ENCODE data around the gene MAPK8.
A peak's percentile ranks its signal among the peaks of the same experiment; 100 is the strongest.

The MAPK8 gene

GRCh38 chr10:48473704-48474103 lies 167.2 kb downstream of the MAPK8 start:
- Histone ChIP-seq H4K91ac (ENCODE audit: low read depth, low read length) (no peak overlapping the region), H2BK5ac (ENCODE audit: low read depth, low read length, poor library complexity) (no peak overlapping the region), H3K4me2 (ENCODE audit: low read length) (no peak overlapping the region), H4K12ac (ENCODE audit: low read depth, low read length) (no peak overlapping the region), H3K18ac (ENCODE audit: low read length) (no peak overlapping the region), H4K8ac (ENCODE audit: low read depth, low read length) (no peak overlapping the region), H2AFZ (ENCODE audit: insufficient read depth, low read length, poor library complexity) (no peak overlapping the region), H3K79me1 (ENCODE audit: low read length) (peaks cover 2% of the 10 kb centered on the region), H3K14ac (ENCODE audit: low read length) (no peak overlapping the region), H2AK5ac (ENCODE audit: low read length) (no peak overlapping the region), H3K4ac (ENCODE audit: low read depth, low read length) (no peak overlapping the region), H3K4me1 (ENCODE audit: control insufficient read depth in 1 of 2, insufficient read depth in 2 of 2, low read length in 2 of 2) (peaks cover 9 to 13% of the 10 kb centered on the region in 2 experiments), H3K9me3 (ENCODE audit: insufficient read depth, low read depth, low read length) (no peaks in the 10 kb centered on the region), H3K27ac (ENCODE audit: low read depth, low read length) (no peak overlapping the region), H3K27me3 (ENCODE audit: insufficient read depth, low read length) (no peaks in the 10 kb centered on the region), H2BK12ac (ENCODE audit: low read length) (no peak overlapping the region), H2BK120ac (ENCODE audit: insufficient read depth, low read length, poor library complexity) (no peak overlapping the region), H3K36me3 (ENCODE audit: control insufficient read depth in 1 of 2, insufficient read depth in 2 of 2, low read length in 2 of 2) (no peaks in the 10 kb centered on the region), H3K9ac (ENCODE audit: low read length) (no peak overlapping the region), H3K4me3 (ENCODE audit: low read depth, low read length) (no peak overlapping the region), H3K79me2 (ENCODE audit: control insufficient read depth, insufficient read depth, low read length, poor library complexity) (no peaks in the 10 kb centered on the region), H3K23ac (ENCODE audit: low read length) (no peak overlapping the region)
- no CpG with 5 or more reads among the region's 5 CpGs for WGBS (ENCODE audit: extremely low coverage, insufficient coverage, insufficient read length)
- no peak for DNase-seq

DNA sequence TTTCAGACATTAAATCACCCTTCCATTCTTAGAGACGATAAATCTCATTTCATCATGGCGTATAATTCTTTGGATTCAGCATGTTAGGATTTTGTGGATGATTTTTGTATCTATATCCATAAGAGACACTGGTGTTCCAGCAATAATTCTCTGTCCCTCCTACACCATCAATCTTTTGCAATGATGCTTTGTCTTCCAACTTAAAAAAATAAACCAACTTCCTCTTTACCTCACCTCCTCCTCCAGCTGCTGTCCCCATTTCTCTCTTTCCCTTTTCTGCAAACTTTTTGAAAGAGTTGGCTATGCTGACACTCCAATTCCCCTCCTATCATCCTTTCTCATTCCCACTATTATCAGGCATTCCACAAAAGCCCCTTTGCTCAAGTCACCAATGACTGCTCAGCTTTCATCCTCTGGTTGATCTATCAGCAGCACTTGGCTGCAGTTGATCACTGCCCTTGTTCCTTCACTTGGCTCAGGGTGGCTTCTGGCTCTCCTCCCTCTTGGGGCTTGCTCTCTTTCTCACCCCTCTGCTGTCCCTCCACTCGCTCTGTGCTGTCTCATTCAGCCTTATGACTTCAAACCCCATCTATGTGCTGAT lies 168.4 kb downstream of the MAPK8 start:
- no peaks in the 10 kb centered on the region for H3K36me3 ChIP-seq (ENCODE audit: control insufficient read depth in 1 of 2, insufficient read depth in 2 of 2, low read length in 2 of 2)
- H3K4me3 ChIP-seq (ENCODE audit: low read depth, low read length): no peak overlapping the region
- no peak overlapping the region for H3K18ac ChIP-seq (ENCODE audit: low read length)
- H3K79me1 ChIP-seq (ENCODE audit: low read length): peaks cover 2% of the 10 kb centered on the region
- no peak overlapping the region for H3K4ac ChIP-seq (ENCODE audit: low read depth, low read length)
- H2AFZ ChIP-seq (ENCODE audit: insufficient read depth, low read length, poor library complexity): no peak overlapping the region
- H3K27ac ChIP-seq (ENCODE audit: low read depth, low read length): no peak overlapping the region
- H3K9me3 ChIP-seq (ENCODE audit: insufficient read depth, low read depth, low read length): no peaks in the 10 kb centered on the region
- no peak overlapping the region for H2BK120ac ChIP-seq (ENCODE audit: insufficient read depth, low read length, poor library complexity)
- H2AK5ac ChIP-seq (ENCODE audit: low read length): no peak overlapping the region
- no CpG with 5 or more reads among the region's 3 CpGs for WGBS (ENCODE audit: extremely low coverage, insufficient coverage, insufficient read length)
- no peak for DNase-seq
- no peak overlapping the region for H2BK5ac ChIP-seq (ENCODE audit: low read depth, low read length, poor library complexity)
- no peak overlapping the region for H4K12ac ChIP-seq (ENCODE audit: low read depth, low read length)
- peaks cover 9 to 10% of the 10 kb centered on the region in 2 experiments for H3K4me1 ChIP-seq (ENCODE audit: control insufficient read depth in 1 of 2, insufficient read depth in 2 of 2, low read length in 2 of 2)
- no peak overlapping the region for H3K14ac ChIP-seq (ENCODE audit: low read length)
- no peak overlapping the region for H2BK12ac ChIP-seq (ENCODE audit: low read length)
- H3K4me2 ChIP-seq (ENCODE audit: low read length): no peak overlapping the region
- H3K27me3 ChIP-seq (ENCODE audit: insufficient read depth, low read length): no peaks in the 10 kb centered on the region
- H4K8ac ChIP-seq (ENCODE audit: low read depth, low read length): no peak overlapping the region
- H3K23ac ChIP-seq (ENCODE audit: low read length): no peak overlapping the region
- no peaks in the 10 kb centered on the region for H3K79me2 ChIP-seq (ENCODE audit: control insufficient read depth, insufficient read depth, low read length, poor library complexity)
- no peak overlapping the region for H4K91ac ChIP-seq (ENCODE audit: low read depth, low read length)
- no peak overlapping the region for H3K9ac ChIP-seq (ENCODE audit: low read length)

DNA sequence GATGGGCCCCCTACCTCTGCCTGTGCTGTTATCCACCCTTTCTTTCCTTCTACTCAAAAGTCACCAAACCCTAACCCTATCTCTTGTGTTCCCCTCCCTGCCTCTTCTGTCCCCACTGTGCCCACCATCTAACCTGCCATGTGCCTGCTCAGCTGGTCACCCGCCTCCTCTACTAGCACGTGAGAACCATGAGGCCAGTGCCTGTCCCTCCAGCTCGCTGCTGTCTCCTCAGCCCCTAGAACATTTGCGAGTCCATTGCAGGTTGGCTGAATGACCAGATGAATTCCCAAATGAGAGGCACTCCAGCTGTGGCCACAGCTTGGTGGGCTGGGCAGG lies 169.4 kb downstream of the MAPK8 start:
- Histone ChIP-seq H3K27ac (ENCODE audit: low read depth, low read length) (no peak overlapping the region), H3K18ac (ENCODE audit: low read length) (no peak overlapping the region), H3K4me2 (ENCODE audit: low read length) (no peak overlapping the region), H2BK5ac (ENCODE audit: low read depth, low read length, poor library complexity) (no peak overlapping the region), H3K36me3 (ENCODE audit: control insufficient read depth in 1 of 2, insufficient read depth in 2 of 2, low read length in 2 of 2) (no peaks in the 10 kb centered on the region), H4K12ac (ENCODE audit: low read depth, low read length) (no peak overlapping the region), H3K4me1 (ENCODE audit: control insufficient read depth in 1 of 2, insufficient read depth in 2 of 2, low read length in 2 of 2) (peaks cover 4% of the 10 kb centered on the region in 2 experiments), H4K8ac (ENCODE audit: low read depth, low read length) (no peak overlapping the region), H2BK120ac (ENCODE audit: insufficient read depth, low read length, poor library complexity) (peak overlapping the region; percentile 54), H3K14ac (ENCODE audit: low read length) (no peak overlapping the region), H3K9ac (ENCODE audit: low read length) (no peak overlapping the region), H3K79me1 (ENCODE audit: low read length) (peaks cover 2% of the 10 kb centered on the region), H2AK5ac (ENCODE audit: low read length) (no peak overlapping the region), H3K9me3 (ENCODE audit: insufficient read depth, low read depth, low read length) (no peaks in the 10 kb centered on the region), H3K4me3 (ENCODE audit: low read depth, low read length) (peak overlapping the region; percentile 13), H4K91ac (ENCODE audit: low read depth, low read length) (peak overlapping the region; percentile 22), H3K4ac (ENCODE audit: low read depth, low read length) (no peak overlapping the region), H3K79me2 (ENCODE audit: control insufficient read depth, insufficient read depth, low read length, poor library complexity) (no peaks in the 10 kb centered on the region), H2BK12ac (ENCODE audit: low read length) (no peak overlapping the region), H3K23ac (ENCODE audit: low read length) (no peak overlapping the region), H2AFZ (ENCODE audit: insufficient read depth, low read length, poor library complexity) (no peak overlapping the region), H3K27me3 (ENCODE audit: insufficient read depth, low read length) (no peaks in the 10 kb centered on the region)
- WGBS (ENCODE audit: extremely low coverage, insufficient coverage, insufficient read length): no CpG with 5 or more reads among the region's 4 CpGs
- DNase-seq: no peak

- Histone ChIP-seq H4K91ac (ENCODE audit: low read depth, low read length) (peak overlapping the region; percentile 22), H2BK5ac (ENCODE audit: low read depth, low read length, poor library complexity) (no peak overlapping the region), H3K27ac (ENCODE audit: low read depth, low read length) (no peak overlapping the region), H2BK120ac (ENCODE audit: insufficient read depth, low read length, poor library complexity) (peak overlapping the region; percentile 54), H3K79me1 (ENCODE audit: low read length) (peaks cover 2% of the 10 kb centered on the region), H3K18ac (ENCODE audit: low read length) (no peak overlapping the region), H2BK12ac (ENCODE audit: low read length) (no peak overlapping the region), H3K23ac (ENCODE audit: low read length) (no peak overlapping the region), H4K12ac (ENCODE audit: low read depth, low read length) (no peak overlapping the region), H3K9ac (ENCODE audit: low read length) (no peak overlapping the region), H4K8ac (ENCODE audit: low read depth, low read length) (no peak overlapping the region), H3K36me3 (ENCODE audit: control insufficient read depth in 1 of 2, insufficient read depth in 2 of 2, low read length in 2 of 2) (no peaks in the 10 kb centered on the region), H3K4ac (ENCODE audit: low read depth, low read length) (no peak overlapping the region), H3K4me2 (ENCODE audit: low read length) (no peak overlapping the region), H3K9me3 (ENCODE audit: insufficient read depth, low read depth, low read length) (no peaks in the 10 kb centered on the region), H3K4me3 (ENCODE audit: low read depth, low read length) (no peak overlapping the region), H3K79me2 (ENCODE audit: control insufficient read depth, insufficient read depth, low read length, poor library complexity) (no peaks in the 10 kb centered on the region), H3K27me3 (ENCODE audit: insufficient read depth, low read length) (no peaks in the 10 kb centered on the region), H2AK5ac (ENCODE audit: low read length) (no peak overlapping the region), H2AFZ (ENCODE audit: insufficient read depth, low read length, poor library complexity) (no peak overlapping the region), H3K4me1 (ENCODE audit: control insufficient read depth in 1 of 2, insufficient read depth in 2 of 2, low read length in 2 of 2) (peaks cover 4% of the 10 kb centered on the region in 2 experiments), H3K14ac (ENCODE audit: low read length) (no peak overlapping the region)
- no CpG with 5 or more reads among the region's 9 CpGs for WGBS (ENCODE audit: extremely low coverage, insufficient coverage, insufficient read length)
- DNase-seq: no peak
These were observed 170.0 kb downstream of the MAPK8 start for GRCh38 chr10:48476279-48476982.
